HUES64 (cell line): ENCODE measurements around the gene HYLS1.
A peak's percentile ranks its signal among the peaks of the same experiment; 100 is the strongest.

Source experiments
- H3K27ac ChIP-seq: 2 replicates; pipeline ENCODE4 v1.7.0; 2013; ENCODE audit warnings: low read depth, low read length, inconsistent platforms
- H3K27me3 ChIP-seq: 2 replicates; pipeline ENCODE4 v1.6.1; 2013; ENCODE audit warnings: mild to moderate bottlenecking, low read length; ENCODE audit not compliant: insufficient read depth
- H3K36me3 ChIP-seq: 2 replicates; pipeline ENCODE4 v1.6.1; 2013; ENCODE audit warnings: mild to moderate bottlenecking, low read length; ENCODE audit not compliant: insufficient read depth
- H3K4me1 ChIP-seq: 2 replicates; pipeline ENCODE4 v1.6.1; 2013; ENCODE audit warnings: mild to moderate bottlenecking, low read length, moderate library complexity; ENCODE audit not compliant: insufficient read depth
- H3K4me3 ChIP-seq: 2 replicates; pipeline ENCODE4 v1.5.1; 2013; ENCODE audit warnings: mild to moderate bottlenecking, low read length, moderate library complexity
- H3K9ac ChIP-seq: 2 replicates; pipeline ENCODE4 v1.6.1; 2013; ENCODE audit warnings: mild to moderate bottlenecking, low read depth, low read length
- H3K9me3 ChIP-seq: 2 replicates; pipeline ENCODE4 v1.6.1; 2013; ENCODE audit warnings: low read depth, low read length; ENCODE audit not compliant: insufficient read depth
- WGBS: fragments of 150-250, 120-280 bp; methylation state at CpG from one replicate; pipeline ENCODE4 v1.1.7; 2013; ENCODE audit warnings: missing lambda C conversion rate; 5-methylcytosine and 5-hydroxymethylcytosine counted together

Gene HYLS1

GRCh38 chr11:125924384-125925007 is 37.0 kb downstream of the HYLS1 start:
- Histone ChIP-seq H3K27me3 (no peaks in the 10 kb centered on the region), H3K27ac (no peak overlapping the region), H3K36me3 (no peaks in the 10 kb centered on the region), H3K4me1 (peaks cover 9% of the 10 kb centered on the region; the same call in 1 of the 2 replicates), H3K9ac (no peak overlapping the region), H3K4me3 (no peak overlapping the region), H3K9me3 (no peaks in the 10 kb centered on the region)
- WGBS: 89% methylated on average over 9 of the region's 9 CpGs

- H3K4me1 ChIP-seq: peaks cover 9% of the 10 kb centered on the region; the same call in 1 of the 2 replicates
- no peaks in the 10 kb centered on the region for H3K27me3 ChIP-seq
- H3K9me3 ChIP-seq: no peaks in the 10 kb centered on the region
- H3K27ac ChIP-seq: no peak overlapping the region
- no peak overlapping the region for H3K4me3 ChIP-seq
- 74% methylated on average over 6 of the region's 6 CpGs for WGBS
- H3K9ac ChIP-seq: no peak overlapping the region
- no peaks in the 10 kb centered on the region for H3K36me3 ChIP-seq
Observed at GRCh38 chr11:125925247-125925740, 37.8 kb downstream of the HYLS1 start.

GRCh38 chr11:125925804-125926203 is 38.3 kb downstream of the HYLS1 start:
- Histone ChIP-seq H3K9ac (no peak overlapping the region), H3K4me3 (no peak overlapping the region), H3K27me3 (no peaks in the 10 kb centered on the region), H3K9me3 (no peaks in the 10 kb centered on the region), H3K27ac (no peak overlapping the region), H3K4me1 (peaks cover 9% of the 10 kb centered on the region; the same call in 1 of the 2 replicates), H3K36me3 (no peaks in the 10 kb centered on the region)
- WGBS: 85% methylated on average over 3 of the region's 3 CpGs

DNA sequence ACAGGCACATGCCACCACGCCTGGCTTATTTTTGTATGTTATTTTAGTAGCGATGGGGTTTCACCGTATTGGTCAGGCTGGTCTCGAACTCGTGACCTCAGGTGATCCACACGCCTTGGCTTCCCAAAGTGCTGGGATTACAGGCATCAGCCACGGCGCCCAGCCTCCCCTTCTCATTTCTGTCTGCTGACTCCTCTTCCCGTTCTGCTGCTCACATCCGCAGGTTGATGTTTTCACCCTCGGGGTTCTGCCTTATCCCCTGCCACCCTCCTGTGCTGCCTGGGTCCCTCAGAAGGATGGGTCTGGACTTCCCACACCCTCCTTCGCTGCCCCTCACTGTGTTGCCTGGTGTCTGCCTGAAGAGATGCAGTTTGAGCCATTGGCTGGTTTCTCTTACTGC is 39.2 kb downstream of the HYLS1 start:
- H3K36me3 ChIP-seq: no peaks in the 10 kb centered on the region
- no peaks in the 10 kb centered on the region for H3K9me3 ChIP-seq
- 93% methylated on average over 12 of the region's 12 CpGs for WGBS
- H3K9ac ChIP-seq: no peak overlapping the region
- no peak overlapping the region for H3K4me3 ChIP-seq
- peaks cover 14% of the 10 kb centered on the region for H3K4me1 ChIP-seq
- no peak overlapping the region for H3K27ac ChIP-seq
- H3K27me3 ChIP-seq: no peaks in the 10 kb centered on the region

GRCh38 chr11:125929445-125930075 is 42.1 kb downstream of the HYLS1 start:
- no peaks in the 10 kb centered on the region for H3K36me3 ChIP-seq
- H3K27me3 ChIP-seq: no peaks in the 10 kb centered on the region
- H3K4me3 ChIP-seq: no peak overlapping the region
- no peaks in the 10 kb centered on the region for H3K9me3 ChIP-seq
- WGBS: 90% methylated on average over 9 of the region's 9 CpGs
- peaks cover 33% of the 10 kb centered on the region for H3K4me1 ChIP-seq
- H3K27ac ChIP-seq: no peak overlapping the region
- H3K9ac ChIP-seq: no peak overlapping the region

DNA sequence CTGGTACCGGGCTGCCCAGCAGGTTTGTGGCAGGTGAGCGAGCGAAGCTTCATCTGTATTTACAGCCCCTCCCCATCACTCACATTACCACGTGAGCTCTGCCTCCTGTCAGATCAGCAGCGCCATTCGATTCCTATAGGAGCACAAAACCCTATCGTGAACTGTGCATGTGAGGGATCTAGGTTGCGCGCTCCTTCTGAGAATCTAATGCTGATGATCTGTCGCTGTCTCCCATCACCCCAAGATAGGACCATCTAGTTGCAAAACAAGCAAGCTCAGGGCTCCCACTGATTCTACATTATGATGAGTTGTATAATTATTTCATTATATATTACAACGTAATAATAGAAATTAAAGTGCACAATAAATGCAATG is 42.6 kb downstream of the HYLS1 start:
- Histone ChIP-seq H3K9me3 (no peaks in the 10 kb centered on the region), H3K4me1 (peaks cover 28% of the 10 kb centered on the region), H3K27ac (no peak overlapping the region), H3K9ac (no peak overlapping the region), H3K36me3 (no peaks in the 10 kb centered on the region), H3K27me3 (no peaks in the 10 kb centered on the region), H3K4me3 (no peak overlapping the region)
- 94% methylated on average over 10 of the region's 11 CpGs for WGBS

GRCh38 chr11:125931116-125931515 is 43.6 kb downstream of the HYLS1 start:
- Histone ChIP-seq H3K9ac (no peak overlapping the region), H3K4me3 (no peak overlapping the region), H3K27ac (no peak overlapping the region), H3K27me3 (no peaks in the 10 kb centered on the region), H3K4me1 (peaks cover 24% of the 10 kb centered on the region), H3K36me3 (no peaks in the 10 kb centered on the region), H3K9me3 (no peaks in the 10 kb centered on the region)
- whole genome bisulfite sequencing: 70% methylated on average over 3 of the region's 3 CpGs

DNA sequence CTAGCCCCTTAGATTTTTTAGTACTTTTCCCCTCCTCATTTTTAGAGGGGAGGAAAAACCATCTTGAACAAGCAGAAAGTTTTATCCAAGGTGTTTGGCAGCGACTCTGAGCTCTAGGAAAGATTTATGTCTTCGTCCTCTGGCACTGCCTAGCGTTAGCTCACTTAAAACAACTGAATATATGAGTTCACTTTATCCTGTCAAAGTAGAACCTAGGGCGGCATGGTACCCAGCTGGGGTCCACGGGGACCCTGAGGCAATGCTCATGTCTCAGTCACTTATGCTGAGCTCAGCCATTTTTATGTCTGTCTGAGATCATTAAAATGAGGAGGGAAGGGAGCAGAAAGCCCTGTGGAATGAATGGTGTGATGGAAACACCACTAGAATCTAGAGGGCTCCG is 44.2 kb downstream of the HYLS1 start:
- Histone ChIP-seq H3K36me3 (no peaks in the 10 kb centered on the region), H3K9ac (no peak overlapping the region)
- WGBS: 91% methylated on average over 6 of the region's 6 CpGs

GRCh38 chr11:125932301-125932700 is 44.8 kb downstream of the HYLS1 start:
- H3K36me3 ChIP-seq: no peaks in the 10 kb centered on the region
- no peak overlapping the region for H3K9ac ChIP-seq
- no peaks in the 10 kb centered on the region for H3K27me3 ChIP-seq
- H3K27ac ChIP-seq: no peak overlapping the region
- no peak overlapping the region for H3K4me3 ChIP-seq
- no peaks in the 10 kb centered on the region for H3K9me3 ChIP-seq
- H3K4me1 ChIP-seq: peaks cover 24% of the 10 kb centered on the region
- 81% methylated on average over 9 of the region's 9 CpGs for WGBS

More for the DNA sequence above, 44.2 kb downstream of the HYLS1 start:
- Histone ChIP-seq H3K4me3 (no peak overlapping the region), H3K9me3 (no peaks in the 10 kb centered on the region), H3K27me3 (no peaks in the 10 kb centered on the region), H3K4me1 (peaks cover 24% of the 10 kb centered on the region), H3K27ac (no peak overlapping the region)

DNA sequence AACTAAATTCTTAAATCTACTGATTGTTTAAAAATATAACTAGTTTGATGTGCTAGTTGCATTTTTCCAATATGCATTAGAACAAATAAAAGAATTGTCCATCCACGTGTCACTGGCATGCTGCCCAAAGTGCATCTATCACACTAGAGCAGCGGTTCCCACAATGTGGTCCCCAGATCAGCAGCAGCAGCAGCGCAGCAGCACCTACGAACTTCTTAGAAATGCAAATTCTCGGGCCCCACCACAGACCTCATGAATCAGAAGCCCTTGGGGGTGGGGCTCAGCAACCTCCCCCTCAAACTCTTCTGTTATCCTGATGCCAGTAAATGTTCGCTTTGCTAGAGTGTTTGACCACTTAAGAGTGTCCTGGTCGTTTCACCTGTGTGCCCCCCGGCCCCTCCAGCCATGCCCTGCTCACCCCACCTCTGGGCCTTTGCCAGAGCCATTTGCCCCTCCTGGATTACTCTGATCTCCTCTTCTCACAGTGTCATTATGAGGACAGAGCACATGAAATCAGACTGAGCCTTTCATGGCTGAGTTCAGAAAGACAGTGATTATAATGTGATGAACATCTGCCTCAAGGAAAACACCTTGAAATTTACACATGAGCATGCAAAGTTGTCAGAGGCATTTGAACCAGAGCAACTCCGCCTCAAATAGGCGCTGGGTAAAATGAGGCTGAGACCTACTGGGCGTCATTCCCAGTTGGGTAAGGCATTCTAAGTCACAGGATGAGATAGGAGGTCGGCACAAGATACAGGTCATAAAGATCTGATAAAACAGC is 45.8 kb downstream of the HYLS1 start:
- WGBS: 45% methylated on average over 12 of the region's 12 CpGs
- no peak overlapping the region for H3K4me3 ChIP-seq
- no peaks in the 10 kb centered on the region for H3K27me3 ChIP-seq
- peak overlapping the region; percentile 32 for H3K27ac ChIP-seq
- no peaks in the 10 kb centered on the region for H3K36me3 ChIP-seq
- peaks cover 24% of the 10 kb centered on the region for H3K4me1 ChIP-seq
- 0 out of 2 replicates have a peak overlapping the region, but pooled peaks have one; percentile 2 for H3K9ac ChIP-seq
- no peaks in the 10 kb centered on the region for H3K9me3 ChIP-seq

GRCh38 chr11:125934473-125934872 is 47.0 kb downstream of the HYLS1 start:
- H3K27me3 ChIP-seq: no peaks in the 10 kb centered on the region
- H3K9ac ChIP-seq: no peak overlapping the region
- WGBS: 98% methylated on average over 8 of the region's 8 CpGs
- H3K36me3 ChIP-seq: no peaks in the 10 kb centered on the region
- H3K9me3 ChIP-seq: no peaks in the 10 kb centered on the region
- H3K4me3 ChIP-seq: no peak overlapping the region
- H3K4me1 ChIP-seq: peaks cover 24% of the 10 kb centered on the region
- no peak overlapping the region for H3K27ac ChIP-seq
